ENCODE results near the gene CNOT2.

Gene CNOT2

GRCh38 chr12:70304684-70305555, 61.7 kb downstream of the CNOT2 start:
- DNase-seq (ENCODE audit: low read depth in 3 of 3), result peak; percentile 1 to 21 (median 4)

GRCh38 chr12:70305794-70306193, 62.6 kb downstream of the CNOT2 start:
- no peak for DNase-seq (ENCODE audit: low read depth in 3 of 3)

- no peak for DNase-seq (ENCODE audit: low read depth in 3 of 3)
Observed at GRCh38 chr12:70306676-70307075, 63.4 kb downstream of the CNOT2 start.

DNA sequence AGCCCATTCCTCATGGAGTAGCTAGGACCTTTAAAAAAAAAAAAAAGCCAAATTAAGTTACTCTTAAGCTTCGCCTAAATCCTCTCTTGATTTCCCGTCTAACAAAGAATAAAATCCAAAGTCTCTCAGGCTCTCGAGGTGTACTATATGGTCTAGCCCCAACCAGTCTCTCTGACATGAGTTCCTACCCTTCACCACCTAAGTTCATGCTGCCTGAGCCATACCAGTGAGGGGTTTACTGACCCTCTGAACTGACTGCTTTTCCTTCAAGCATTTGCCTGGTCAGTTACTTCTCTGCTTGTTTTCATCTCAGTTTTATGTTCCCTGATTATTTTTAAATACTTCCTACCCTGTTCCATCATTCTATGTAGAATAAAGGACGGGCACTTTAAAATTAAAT, 64.6 kb downstream of the CNOT2 start:
- DNase-seq (ENCODE audit: low read depth in 3 of 3), result no peak

GRCh38 chr12:70309348-70309747, 66.1 kb downstream of the CNOT2 start:
- DNase-seq (ENCODE audit: low read depth in 3 of 3), result no peak

DNA sequence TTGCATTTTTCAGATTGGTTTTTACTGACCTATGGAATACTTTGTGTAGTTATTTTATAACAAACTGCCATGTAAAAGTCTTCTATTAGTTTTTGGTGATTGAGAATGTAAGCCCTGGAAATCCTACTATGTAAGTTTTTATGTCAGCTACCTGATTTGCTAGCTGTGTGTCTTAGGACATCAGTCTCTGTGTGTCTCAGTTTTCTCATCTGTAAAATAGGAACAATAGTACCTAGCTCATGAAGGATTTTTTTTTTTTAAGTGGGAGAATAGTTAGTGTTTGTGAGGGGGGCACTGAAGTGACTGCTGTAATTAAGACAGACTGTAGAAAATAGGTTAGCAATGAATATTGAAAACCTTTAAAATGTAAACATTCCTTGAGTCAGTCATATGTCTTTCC, 70.9 kb downstream of the CNOT2 start:
- DNase-seq (ENCODE audit: low read depth in 3 of 3), result no peak

- DNase-seq (ENCODE audit: low read depth in 3 of 3), result no peak
Observed at GRCh38 chr12:70317781-70318180, 74.5 kb downstream of the CNOT2 start.

DNA sequence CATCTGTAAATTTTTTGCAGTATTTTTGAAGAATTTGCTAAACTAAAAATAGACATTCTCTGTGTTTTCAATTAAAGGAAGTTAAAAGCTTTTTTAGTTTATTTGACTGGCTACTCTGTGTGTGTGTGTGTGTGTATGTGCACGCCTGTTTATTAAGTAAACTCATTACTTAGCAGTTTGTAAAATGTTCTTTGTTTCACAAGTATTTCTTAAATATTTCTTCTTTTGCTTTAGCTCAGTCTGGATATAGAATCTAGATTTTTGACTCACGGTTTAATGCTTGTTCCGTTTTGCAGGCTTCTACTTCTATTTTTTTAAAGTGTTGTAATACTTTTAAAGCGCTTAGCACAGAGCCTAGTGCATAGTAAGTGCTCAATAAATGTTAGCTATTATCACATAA, 76.4 kb downstream of the CNOT2 start:
- no peak for DNase-seq (ENCODE audit: low read depth in 3 of 3)

- no peak for DNase-seq (ENCODE audit: low read depth in 3 of 3)
Observed at GRCh38 chr12:70321191-70321590, 78.0 kb downstream of the CNOT2 start.

DNA sequence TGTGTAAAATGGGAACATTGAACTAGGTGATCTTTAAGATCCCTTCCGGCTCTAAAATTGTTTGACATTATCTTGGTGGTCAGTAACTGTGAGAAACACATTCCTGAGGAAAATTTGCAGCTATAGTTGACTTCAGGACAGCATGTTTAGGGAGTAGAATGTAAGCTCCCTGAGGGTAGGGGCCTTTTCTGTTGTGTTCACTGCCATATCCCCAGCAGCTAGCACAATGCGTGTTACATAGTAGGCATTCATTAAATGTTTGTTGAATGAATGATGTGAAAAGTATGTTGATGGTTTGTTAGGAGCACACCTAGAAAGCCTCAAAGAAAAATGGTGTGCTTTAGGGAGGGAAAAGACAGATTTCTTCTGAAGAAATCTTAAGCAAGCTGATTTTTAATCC, 84.3 kb downstream of the CNOT2 start:
- no peak for DNase-seq (ENCODE audit: low read depth in 3 of 3)

DNA sequence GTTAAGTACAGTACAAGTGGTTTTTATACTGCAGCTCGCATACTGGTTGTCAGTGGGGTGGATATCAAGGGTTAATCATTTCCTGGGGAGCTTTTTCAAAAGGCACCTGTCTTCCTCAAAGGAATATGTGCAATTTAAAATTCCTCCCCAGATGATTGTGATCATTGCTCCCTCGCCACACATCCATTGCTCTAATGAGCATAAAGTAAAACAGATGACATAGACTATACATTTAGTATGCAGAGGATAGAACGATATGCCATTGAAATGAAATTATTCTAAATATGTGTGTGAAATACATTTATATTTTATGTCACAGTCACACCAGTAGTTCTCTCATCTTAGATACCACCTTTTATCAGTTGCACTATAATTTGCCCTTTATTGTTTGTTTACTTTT, 86.5 kb downstream of the CNOT2 start:
- no peak for DNase-seq (ENCODE audit: low read depth in 3 of 3)

GRCh38 chr12:70330158-70330557, 86.9 kb downstream of the CNOT2 start:
- no peak for DNase-seq (ENCODE audit: low read depth in 3 of 3)

GRCh38 chr12:70332236-70332635, 89.0 kb downstream of the CNOT2 start:
- no peak for DNase-seq (ENCODE audit: low read depth in 3 of 3)

DNA sequence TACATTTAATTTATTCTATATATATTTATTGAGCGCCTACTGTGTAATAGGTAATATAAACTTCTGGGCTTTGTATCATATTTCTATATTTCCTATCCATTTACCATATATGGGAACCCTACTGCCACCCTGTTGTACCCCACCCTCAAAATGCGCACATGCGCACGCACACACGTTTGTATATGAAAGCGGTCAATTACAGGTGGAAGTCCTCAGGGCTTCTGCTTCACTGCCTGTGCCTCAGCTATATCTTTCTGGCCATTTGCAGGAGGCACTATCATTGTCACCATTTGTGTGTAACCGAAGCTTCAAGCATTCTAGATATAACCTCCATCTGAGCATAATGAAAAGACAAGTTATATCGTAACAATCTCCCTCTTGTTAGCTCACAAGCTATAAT, 91.5 kb downstream of the CNOT2 start:
- DNase-seq (ENCODE audit: low read depth in 3 of 3), result no peak

DNA sequence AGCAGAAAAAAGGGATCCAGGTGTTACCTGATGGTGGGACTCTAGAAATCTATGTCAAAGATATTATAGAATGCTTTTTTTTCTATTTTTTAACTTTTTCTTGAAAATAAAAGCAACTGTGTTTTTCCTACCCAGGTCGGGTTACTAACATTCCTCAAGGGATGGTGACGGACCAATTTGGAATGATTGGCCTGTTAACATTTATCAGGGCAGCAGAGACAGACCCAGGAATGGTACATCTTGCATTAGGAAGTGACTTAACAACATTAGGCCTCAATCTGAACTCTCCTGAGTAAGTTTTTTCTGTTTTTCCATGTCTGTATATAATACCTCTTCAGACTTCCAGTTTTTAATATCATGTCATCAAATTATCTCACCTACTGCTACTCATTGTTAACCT, 95.3 kb downstream of the CNOT2 start:
- DNase-seq (ENCODE audit: low read depth in 3 of 3), result no peak

DNA sequence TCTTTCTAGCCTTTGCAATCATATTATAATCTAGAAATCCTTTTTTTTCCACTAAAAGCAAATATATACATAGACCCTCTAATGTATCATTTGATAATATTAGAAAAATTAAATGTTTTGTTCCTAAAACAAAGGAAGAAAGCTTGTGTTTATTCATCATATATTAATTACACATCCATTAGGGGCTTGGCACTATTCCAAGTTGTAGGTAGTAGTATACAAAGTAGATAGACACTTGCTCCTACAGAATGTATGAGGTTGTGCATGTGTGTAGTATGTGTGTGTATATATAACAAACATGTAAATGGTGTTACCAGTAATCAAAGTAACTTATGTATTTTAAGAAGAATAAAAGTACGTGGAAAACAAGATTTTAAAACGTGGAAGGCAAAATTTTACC, 107.8 kb downstream of the CNOT2 start:
- no peak for DNase-seq (ENCODE audit: low read depth in 3 of 3)

- DNase-seq (ENCODE audit: low read depth in 3 of 3), result no peak
Observed at GRCh38 chr12:70353780-70354660, 110.8 kb downstream of the CNOT2 start.

GRCh38 chr12:70354787-70355186, 111.6 kb downstream of the CNOT2 start:
- DNase-seq (ENCODE audit: low read depth in 3 of 3), result no peak

DNA sequence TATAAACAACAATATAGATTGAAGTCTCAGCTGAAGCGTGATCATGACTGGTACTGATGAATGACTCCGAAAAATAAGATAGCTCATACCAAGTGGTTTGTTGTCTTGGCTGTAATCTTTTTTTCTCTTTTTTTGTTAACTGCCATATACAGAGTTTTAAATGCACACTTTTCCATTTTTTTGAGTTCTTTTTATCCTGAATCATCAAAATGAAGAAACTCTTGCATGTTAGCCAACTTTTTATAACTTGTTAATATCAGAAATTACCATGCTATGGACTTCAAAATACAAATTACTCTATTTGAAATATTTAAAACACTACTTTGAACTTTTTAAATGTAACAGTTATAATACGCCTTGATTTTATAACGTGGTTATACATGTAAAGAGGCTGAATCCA, 112.7 kb downstream of the CNOT2 start:
- no peak for DNase-seq (ENCODE audit: low read depth in 3 of 3)

- no peak for DNase-seq (ENCODE audit: low read depth in 3 of 3)
Observed at GRCh38 chr12:70359458-70360197, 116.4 kb downstream of the CNOT2 start.

DNA sequence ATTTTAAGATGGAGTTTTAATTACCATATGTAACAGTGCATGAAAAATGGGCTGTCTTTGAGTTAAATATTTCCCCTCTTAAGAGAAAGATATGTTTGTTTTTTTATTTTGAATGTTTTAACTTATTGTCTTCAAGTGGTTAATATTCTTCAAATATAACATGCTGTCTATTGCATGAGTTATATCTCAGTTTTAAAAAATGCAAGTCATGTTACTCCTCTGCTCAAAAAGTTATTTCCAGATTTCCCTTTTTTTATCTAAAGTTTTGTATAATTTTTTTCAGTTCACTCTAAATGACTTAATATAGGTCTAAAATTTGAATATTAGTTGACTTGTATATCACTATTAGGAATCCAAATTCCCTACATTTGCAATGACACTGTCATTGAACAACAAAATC, 117.0 kb downstream of the CNOT2 start:
- DNase-seq (ENCODE audit: low read depth in 3 of 3), result no peak

- DNase-seq (ENCODE audit: low read depth in 3 of 3), result no peak
Observed at GRCh38 chr12:70364695-70365397, 121.6 kb downstream of the CNOT2 start.

Measured in stimulated activated CD4-positive, alpha-beta T cell treated with anti-CD3 and anti-CD28 coated beads, TNF-alpha, amount 100 ng/mL, for 48 hours (primary cell).